Lung (tissue), 12 donors: Measurements from ENCODE around the gene IVD. TPM values are rescaled to one million over a fixed set of nuclear protein-coding genes. Genes with fewer than 3 reads are reported as not detected.

Source experiments
- ATAC-seq: fragments of 200-7000 bp; cut with Tn5 transposase; one replicate; pipeline ENCODE4 v1.9.1; 2020; ENCODE audit warnings: moderate number of reproducible peaks; ENCODE audit not compliant: insufficient read depth, low FRiP score
- DNase-seq, 3 donors: peaks; one replicate each; pipeline ENCODE4 v3.0.0-alpha.2; 2013 to 2017
- H3K27ac ChIP-seq, 2 donors: one replicate each; pipeline ENCODE4 v1.5.1; 2013; ENCODE audit warnings: mild to moderate bottlenecking in 2 of 2, moderate library complexity in 2 of 2, control low read depth in 1 of 2, inconsistent platforms in 1 of 2, low read depth in 1 of 2, low read length in 1 of 2
- H3K27me3 ChIP-seq, 3 donors: one replicate each; pipeline ENCODE4 v1.5.1; 2013; ENCODE audit warnings: low read length in 2 of 3; ENCODE audit not compliant: control insufficient read depth in 3 of 3, insufficient read depth in 3 of 3
- H3K36me3 ChIP-seq, 4 donors: one replicate each; pipeline ENCODE4 v1.5.1; 2013; ENCODE audit warnings: low read length in 4 of 4, mild to moderate bottlenecking in 1 of 4, moderate library complexity in 1 of 4; ENCODE audit not compliant: control insufficient read depth in 4 of 4, insufficient read depth in 4 of 4
- H3K4me1 ChIP-seq, 5 donors: one replicate each; pipeline ENCODE4 v1.5.1; 2013; ENCODE audit warnings: low read length in 5 of 5, mild to moderate bottlenecking in 2 of 5, moderate library complexity in 1 of 5; ENCODE audit not compliant: control insufficient read depth in 5 of 5, insufficient read depth in 5 of 5
- H3K4me3 ChIP-seq: one replicate; pipeline ENCODE4 v1.5.1; 2013; ENCODE audit warnings: mild to moderate bottlenecking, control low read depth, moderate library complexity
- H3K9ac ChIP-seq, 2 donors: one replicate each; pipeline ENCODE4 v1.5.1; 2013; ENCODE audit warnings: low read length in 2 of 2, control low read depth in 1 of 2; ENCODE audit not compliant: insufficient read depth in 1 of 2
- H3K9me3 ChIP-seq, 4 donors: one replicate each; pipeline ENCODE4 v1.5.1; 2013; ENCODE audit warnings: low read length in 3 of 4, mild to moderate bottlenecking in 1 of 4, moderate library complexity in 1 of 4; ENCODE audit not compliant: control insufficient read depth in 4 of 4, insufficient read depth in 3 of 4
- WGBS, 2 donors: extraction: QIAGEN DNeasy Blood & Tissue Kit; methylation state at CpG; one replicate each; pipeline ENCODE4 v1.1.7; 2013; 5-methylcytosine and 5-hydroxymethylcytosine counted together
- polyA plus RNA-seq, 2 donors: library from polyadenylated mRNA; stranded (reverse); fragments of 200-250 nt; gene quantifications; one replicate each; pipeline ENCODE4 v1.2.1, GENCODE V29; 2013
- total RNA-seq, 2 donors: library from RNA; depleted of rRNA in 1 of 2; stranded (reverse); fragments of >200 nt in 1 of 2; gene quantifications; one replicate each; pipeline ENCODE4 v1.2.1, GENCODE V29; 2014 to 2021
- TF ChIP-seq, protein P1 (sequence below): IDR thresholded peaks from 2 replicates; pipeline ENCODE4 v1.5.1; 2012; ENCODE audit warnings: mild to moderate bottlenecking; ENCODE audit errors: control extremely low read depth, extremely low read depth
- donor health status: control.
- donor health status: control.
- donor health status: Bipolar disorder and iron deficiency.
- donor health status: healthy.
- donor health status: DM: yes; HTN: yes; CAD: no.

Gene IVD
- total and polyA plus RNA-seq, 4 donors = 41.4 to 87.8 (median 49.3) TPM

DNA sequence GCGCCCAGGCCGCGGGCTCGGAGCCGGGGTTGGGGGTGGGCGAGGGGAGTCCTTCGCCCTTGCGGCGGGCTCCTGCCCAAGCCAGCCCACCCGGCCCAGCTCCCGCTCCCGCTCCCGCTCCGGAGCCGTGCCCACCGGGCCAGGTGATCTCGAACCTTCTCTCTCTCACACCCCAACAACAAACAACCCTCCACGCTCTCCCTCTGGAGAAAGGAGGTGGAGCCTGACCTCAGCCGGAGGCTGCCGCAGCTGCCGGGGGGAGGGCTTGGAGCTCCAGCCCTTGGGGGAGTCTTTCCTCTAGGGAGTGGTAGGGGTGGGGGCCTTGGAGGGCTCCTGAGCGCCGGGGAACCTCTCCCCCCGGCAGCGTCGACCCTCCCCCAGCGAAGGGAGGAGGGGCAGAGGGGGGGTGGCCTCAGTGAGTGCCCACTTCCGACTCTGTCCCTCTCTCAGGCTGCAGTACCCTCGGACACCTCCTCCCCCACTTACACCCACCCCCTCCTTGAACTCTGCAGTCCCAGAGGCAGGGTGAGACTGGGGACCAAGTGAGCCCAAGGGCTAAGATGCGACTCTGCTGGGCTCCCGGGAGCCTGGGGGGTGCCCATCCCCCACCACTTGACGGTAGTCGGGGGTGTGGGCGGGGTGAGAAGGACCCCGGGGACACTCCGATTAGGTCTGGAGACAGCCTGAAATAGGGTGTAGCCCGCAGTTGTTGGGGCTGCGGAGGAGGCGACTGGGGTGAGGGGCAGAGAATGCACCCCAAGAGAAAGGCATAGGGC is 30.7 kb downstream of the IVD start:
- WGBS, 2 donors = 1% methylated on average over 31 to 39 of the region's 39 CpGs
- Histone ChIP-seq H3K27me3 (peaks cover 0 to 43% (median 23%) of the 10 kb centered on the region in 3 donors), H3K4me1 (peaks cover 0 to 47% (median 18%) of the 10 kb centered on the region in 5 donors), H3K27ac (no peak overlapping the region), H3K36me3 (no peaks in the 10 kb centered on the region), H3K4me3 (no peak overlapping the region), H3K9me3 (no peaks in the 10 kb centered on the region), H3K9ac (no peak overlapping the region)
- TF ChIP-seq, protein P1, sequence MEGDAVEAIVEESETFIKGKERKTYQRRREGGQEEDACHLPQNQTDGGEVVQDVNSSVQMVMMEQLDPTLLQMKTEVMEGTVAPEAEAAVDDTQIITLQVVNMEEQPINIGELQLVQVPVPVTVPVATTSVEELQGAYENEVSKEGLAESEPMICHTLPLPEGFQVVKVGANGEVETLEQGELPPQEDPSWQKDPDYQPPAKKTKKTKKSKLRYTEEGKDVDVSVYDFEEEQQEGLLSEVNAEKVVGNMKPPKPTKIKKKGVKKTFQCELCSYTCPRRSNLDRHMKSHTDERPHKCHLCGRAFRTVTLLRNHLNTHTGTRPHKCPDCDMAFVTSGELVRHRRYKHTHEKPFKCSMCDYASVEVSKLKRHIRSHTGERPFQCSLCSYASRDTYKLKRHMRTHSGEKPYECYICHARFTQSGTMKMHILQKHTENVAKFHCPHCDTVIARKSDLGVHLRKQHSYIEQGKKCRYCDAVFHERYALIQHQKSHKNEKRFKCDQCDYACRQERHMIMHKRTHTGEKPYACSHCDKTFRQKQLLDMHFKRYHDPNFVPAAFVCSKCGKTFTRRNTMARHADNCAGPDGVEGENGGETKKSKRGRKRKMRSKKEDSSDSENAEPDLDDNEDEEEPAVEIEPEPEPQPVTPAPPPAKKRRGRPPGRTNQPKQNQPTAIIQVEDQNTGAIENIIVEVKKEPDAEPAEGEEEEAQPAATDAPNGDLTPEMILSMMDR = no peak
- peak; percentile 36 to 51 (median 48) for DNase-seq
- no peak for ATAC-seq

DNA sequence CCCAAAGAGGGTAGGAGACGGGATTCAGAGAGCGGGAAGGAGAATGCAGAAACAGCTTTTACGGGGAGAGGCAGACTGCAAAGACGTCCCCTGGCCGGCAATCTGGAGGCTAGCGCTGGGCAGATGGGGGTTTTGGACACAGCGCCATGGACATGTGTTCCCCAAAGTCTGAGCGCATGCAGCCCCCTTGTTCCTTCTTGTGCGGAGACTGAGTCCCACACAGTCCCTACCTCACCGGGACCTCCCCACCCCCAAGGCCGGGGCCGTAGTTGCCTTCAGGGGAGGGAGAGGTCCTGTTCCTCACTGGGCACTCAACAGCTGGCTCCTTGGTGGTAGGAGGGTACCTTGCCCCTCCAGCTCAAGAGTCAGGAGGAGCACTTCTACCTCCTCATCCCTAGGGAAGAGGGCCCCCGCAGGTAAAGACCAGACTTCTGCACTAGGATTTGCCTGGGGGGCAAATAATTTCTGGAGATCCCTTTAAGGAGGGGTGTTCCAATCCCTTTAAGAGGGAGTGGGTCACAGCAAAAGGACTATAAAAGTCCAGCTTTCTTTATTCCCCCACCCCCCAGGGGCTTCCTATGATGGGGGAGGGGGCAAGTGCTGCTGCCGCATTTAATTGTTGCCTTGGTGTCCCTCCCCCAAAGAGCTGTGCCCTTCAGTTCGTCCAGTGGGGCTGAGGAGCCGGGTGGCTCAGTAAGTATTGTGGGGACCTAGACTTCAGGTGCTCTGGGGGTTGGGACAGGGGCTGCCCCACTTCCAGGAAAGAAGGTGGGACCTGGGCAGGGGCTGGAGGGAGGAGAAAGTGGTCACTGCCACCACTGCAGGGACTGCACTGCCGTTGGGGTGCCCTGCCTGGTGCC is 31.5 kb downstream of the IVD start:
- no peak overlapping the region for H3K27ac ChIP-seq
- no peak for ATAC-seq
- DNase-seq = peak in 1 of 3 donors; percentile 25
- H3K4me3 ChIP-seq = no peak overlapping the region
- WGBS, 2 donors = 13 to 15% methylated on average over 17 of the region's 17 CpGs
- no peaks in the 10 kb centered on the region for H3K9me3 ChIP-seq
- no peaks in the 10 kb centered on the region for H3K36me3 ChIP-seq
- H3K9ac ChIP-seq = no peak overlapping the region
- H3K4me1 ChIP-seq = peaks cover 0 to 47% (median 18%) of the 10 kb centered on the region in 5 donors
- peaks cover 0 to 43% (median 23%) of the 10 kb centered on the region in 3 donors for H3K27me3 ChIP-seq
- TF ChIP-seq, protein P1 = no peak

DNA sequence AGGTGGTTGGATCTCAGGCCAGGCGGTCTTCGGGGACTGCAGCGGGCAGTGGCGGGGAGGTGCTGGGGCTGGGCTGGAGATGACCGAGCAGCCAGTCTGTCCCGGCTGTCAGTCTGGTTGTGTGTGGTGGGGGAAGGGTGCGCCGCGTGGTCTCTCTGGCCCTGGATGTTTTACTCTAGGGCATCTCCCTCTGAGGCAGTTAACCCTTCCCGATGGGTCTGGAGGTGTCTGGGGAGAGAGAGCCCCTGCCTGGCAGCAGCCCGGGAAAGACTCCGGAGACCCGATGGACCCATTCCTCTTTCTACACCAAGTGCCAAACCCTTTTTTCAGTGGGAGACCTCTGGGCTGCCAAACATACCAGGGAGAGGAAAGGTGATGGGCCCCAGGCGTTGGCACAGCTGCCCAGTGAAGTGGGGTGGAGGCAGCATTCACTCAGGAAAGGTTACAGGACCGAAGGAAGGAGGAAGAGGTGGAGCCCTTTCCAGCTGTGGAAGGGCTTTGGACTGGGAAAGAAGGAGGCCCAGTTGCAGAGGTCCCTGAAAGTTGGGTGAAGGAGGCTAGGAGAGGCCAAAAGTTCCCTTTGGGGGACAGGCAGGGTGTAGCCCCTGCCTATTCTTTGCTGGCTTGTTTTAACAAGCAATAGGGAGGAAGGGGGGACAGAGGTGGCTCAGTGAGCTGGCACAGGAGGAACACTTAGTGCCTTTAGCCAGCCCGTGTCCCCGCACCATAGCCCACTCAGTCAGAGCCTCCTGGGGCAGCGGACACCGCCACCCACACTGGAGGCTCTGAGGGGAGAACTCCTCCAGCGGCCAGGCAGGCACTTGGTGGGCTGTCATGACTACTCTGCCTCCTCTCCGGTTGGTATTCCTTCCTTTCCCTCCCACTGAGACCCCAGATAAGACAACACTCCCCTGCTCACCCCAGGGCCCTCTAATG is 32.4 kb downstream of the IVD start:
- no peak overlapping the region for H3K9ac ChIP-seq
- no peaks in the 10 kb centered on the region for H3K36me3 ChIP-seq
- no peak overlapping the region for H3K27ac ChIP-seq
- H3K4me1 ChIP-seq = peaks cover 0 to 55% (median 21%) of the 10 kb centered on the region in 5 donors
- no peak overlapping the region for H3K4me3 ChIP-seq
- 63 to 69% methylated on average over 21 of the region's 21 CpGs for WGBS, 2 donors
- peaks cover 0 to 43% (median 23%) of the 10 kb centered on the region in 3 donors for H3K27me3 ChIP-seq
- DNase-seq (no peak), ATAC-seq (no peak)
- TF ChIP-seq, protein P1 = no peak
- H3K9me3 ChIP-seq = no peaks in the 10 kb centered on the region
